GM23338 (cell line): ENCODE results near the gene HOXA9. TPM values are rescaled to one million over a fixed set of nuclear protein-coding genes. Genes with fewer than 3 reads are reported as not detected.
A peak's percentile ranks its signal among the peaks of the same experiment; 100 is the strongest.

Experiments used
- ATAC-seq: fragments of 200-7000 bp; cut with Tn5 transposase; 3 replicates; pipeline ENCODE4 v1.9.1; 2020
- DNase-seq: peaks from one replicate; pipeline ENCODE4 v3.0.0-alpha.2; 2015; ENCODE audit warnings: low spot score
- H2AFZ ChIP-seq: fragments of 200-600 bp; sonication (generic); 2 replicates; pipeline ENCODE4 v1.8.0; 2016; ENCODE audit warnings: antibody characterized with exemption, mild to moderate bottlenecking, moderate library complexity
- H3F3A ChIP-seq: fragments of 200-600 bp; sonication (generic); replicated peaks from 2 replicates; pipeline ENCODE4 v1.8.0; 2017; ENCODE audit warnings: antibody characterized with exemption, mixed run types, low read depth
- H3K27ac ChIP-seq: fragments of 200-600 bp; sonication (generic); 2 replicates; pipeline ENCODE4 v1.6.1; 2016; ENCODE audit warnings: low read depth
- H3K27me3 ChIP-seq: fragments of 200-600 bp; sonication (generic); 2 replicates; pipeline ENCODE4 v1.8.0; 2016; ENCODE audit warnings: mild to moderate bottlenecking, mixed run types, moderate library complexity; ENCODE audit not compliant: insufficient read depth
- H3K36me3 ChIP-seq: fragments of 200-600 bp; sonication (generic); 2 replicates; pipeline ENCODE4 v1.8.0; 2016; ENCODE audit warnings: mild to moderate bottlenecking; ENCODE audit not compliant: insufficient read depth
- H3K4me1 ChIP-seq: fragments of 200-600 bp; sonication (generic); 2 replicates; pipeline ENCODE4 v1.8.0; 2016; ENCODE audit warnings: mild to moderate bottlenecking, moderate library complexity; ENCODE audit not compliant: insufficient read depth
- H3K4me2 ChIP-seq: fragments of 200-600 bp; sonication (generic); 2 replicates; pipeline ENCODE4 v1.7.1; 2017; ENCODE audit warnings: mixed run types
- H3K4me3 ChIP-seq: fragments of 200-600 bp; sonication (generic); 2 replicates; pipeline ENCODE4 v1.6.1; 2016; ENCODE audit warnings: mixed run types
- H3K79me2 ChIP-seq: fragments of 200-600 bp; sonication (generic); replicated peaks from 2 replicates; pipeline ENCODE4 v1.8.0; 2017; ENCODE audit warnings: mild to moderate bottlenecking; ENCODE audit not compliant: insufficient read depth
- H3K9me2 ChIP-seq: fragments of 200-600 bp; sonication (generic); 2 replicates; pipeline ENCODE4 v1.8.0; 2017; ENCODE audit not compliant: insufficient read depth
- H4K20me1 ChIP-seq: fragments of 200-600 bp; sonication (generic); replicated peaks from 2 replicates; pipeline ENCODE4 v1.8.0; 2017; ENCODE audit warnings: mild to moderate bottlenecking; ENCODE audit not compliant: insufficient read depth
- H3K27ac Mint-ChIP-seq: 2 replicates; pipeline ENCODE4 v1.8.0; 2020; ENCODE audit warnings: inconsistent platforms, mild to moderate bottlenecking, moderate library complexity, mixed read lengths
- H3K27me3 Mint-ChIP-seq: 3 replicates; pipeline ENCODE4 v1.8.0; 2022; ENCODE audit warnings: low read depth, mild to moderate bottlenecking, moderate library complexity, mixed read lengths, inconsistent platforms; ENCODE audit not compliant: insufficient read depth, poor library complexity
- H3K36me3 Mint-ChIP-seq: 3 replicates; pipeline ENCODE4 v1.8.0; 2021; ENCODE audit warnings: low read depth, mild to moderate bottlenecking, inconsistent platforms, moderate library complexity, mixed read lengths
- H3K4me1 Mint-ChIP-seq: 3 replicates; pipeline ENCODE4 v1.8.0; 2020; ENCODE audit warnings: mild to moderate bottlenecking, inconsistent platforms, mixed read lengths
- H3K4me3 Mint-ChIP-seq: 3 replicates; pipeline ENCODE4 v1.8.0; 2021; ENCODE audit warnings: moderate library complexity, mild to moderate bottlenecking, inconsistent platforms, mixed read lengths
- H3K9me3 Mint-ChIP-seq: 3 replicates; pipeline ENCODE4 v1.8.0; 2020; ENCODE audit warnings: moderate library complexity, mild to moderate bottlenecking, inconsistent platforms, mixed read lengths
- CREB1 ChIP-seq: fragments of 250-450 bp; sonication (Bioruptor Pico); IDR thresholded peaks from 2 replicates; pipeline ENCODE4 v1.5.0; 2020; ENCODE audit warnings: low read depth, mild to moderate bottlenecking, moderate library complexity
- CTCF ChIP-seq, 2 experiments: fragments of 200-600 bp in 1 of 2; sonication (generic) in 1 of 2; conservative IDR thresholded peaks; 2 replicates each; pipeline versions ENCODE4 v1.5.1 to v1.6.1; 2016 to 2017; ENCODE audit warnings: antibody characterized with exemption in 2 of 2, low read depth in 2 of 2, mild to moderate bottlenecking in 2 of 2, moderate library complexity in 1 of 2
- EZH2 ChIP-seq: fragments of 200-600 bp; sonication (generic); IDR thresholded peaks from one replicate; pipeline ENCODE4 v1.8.0; 2017; ENCODE audit warnings: antibody characterized with exemption, mild to moderate bottlenecking, low read depth; ENCODE audit not compliant: unreplicated experiment
- JUNB ChIP-seq: IDR thresholded peaks from one replicate; pipeline ENCODE4 v1.6.1; 2016; ENCODE audit warnings: antibody characterized with exemption; ENCODE audit not compliant: unreplicated experiment
- NANOG ChIP-seq: IDR thresholded peaks from 2 replicates; pipeline ENCODE4 v1.6.1; 2016; ENCODE audit warnings: antibody characterized with exemption, borderline replicate concordance
- POLR2AphosphoS5 ChIP-seq: IDR thresholded peaks from 2 replicates; pipeline ENCODE4 v1.6.1; 2016; ENCODE audit warnings: antibody characterized with exemption, low read depth
- REST ChIP-seq: IDR thresholded peaks from one replicate; pipeline ENCODE4 v1.6.1; 2018; ENCODE audit warnings: antibody characterized with exemption; ENCODE audit not compliant: unreplicated experiment
- STAT1 ChIP-seq: IDR thresholded peaks from one replicate; pipeline ENCODE4 v1.6.1; 2016; ENCODE audit warnings: antibody characterized with exemption; ENCODE audit not compliant: unreplicated experiment
- ZNF114 ChIP-seq: fragments of 250-450 bp; sonication (Bioruptor Pico); IDR thresholded peaks from 2 replicates; pipeline ENCODE4 v1.5.0; 2020; ENCODE audit warnings: mild to moderate bottlenecking, moderate library complexity
- ZNF331 ChIP-seq: fragments of 250-450 bp; sonication (Bioruptor Pico); IDR thresholded peaks from 2 replicates; pipeline ENCODE4 v1.5.0; 2020; ENCODE audit warnings: low read depth, mild to moderate bottlenecking, moderate library complexity
- polyA plus RNA-seq: library from polyadenylated mRNA; unstranded; fragments of >200 nt; fragmentation: Nextera tagmentation; extraction: Ambion mirVana; gene quantifications from 2 replicates; pipeline ENCODE4 v1.2.1, GENCODE V29; 2016
- total RNA-seq: library from RNA; depleted of rRNA; stranded (reverse); fragments of >200 nt; shearing (Covaris generic); gene quantifications from 2 replicates; pipeline ENCODE4 v1.2.3, GENCODE V29; 2014

HOXA9 gene
- total and polyA plus RNA-seq, 2 experiments from 2014 or later: not detected

- TF ChIP-seq CTCF (conservative IDR thresholded peaks at IDR 0.05; ENCODE audit: low read depth in 2 of 2): no peak
- TF ChIP-seq NANOG: no peak
- TF ChIP-seq POLR2AphosphoS5: no peak
- TF ChIP-seq JUNB: no peak
- no peak for TF ChIP-seq STAT1
Measured at GRCh38 chr7:27137640-27138315, 27.6 kb downstream of the HOXA9 start (continued).

GRCh38 chr7:27134392-27134791 is 30.9 kb downstream of the HOXA9 start:
- Histone ChIP-seq H3K36me3 (no peaks in the 10 kb centered on the region), H3K9me2 (no peaks in the 10 kb centered on the region), H3K4me2 (no peak overlapping the region), H3K79me2 (no peaks in the 10 kb centered on the region), H3K4me3 (no peak overlapping the region), H3F3A (peaks cover 49% of the 10 kb centered on the region), H3K27ac (no peak overlapping the region), H2AFZ (no peak overlapping the region), H3K27me3 (peaks cover 100% of the 10 kb centered on the region), H4K20me1 (peaks cover 67% of the 10 kb centered on the region), H3K4me1 (peaks cover 15% of the 10 kb centered on the region; the same call in 1 of the 2 replicates)
- Mint-ChIP-seq H3K27ac (no peak overlapping the region), H3K4me1 (peaks cover 5% of the 10 kb centered on the region; the same call in 2 of the 3 replicates), H3K36me3 (no peaks in the 10 kb centered on the region), H3K4me3 (no peak overlapping the region), H3K27me3 (peaks cover 96% of the 10 kb centered on the region), H3K9me3 (no peaks in the 10 kb centered on the region; the same call in 2 of the 3 replicates)
- no peak for ATAC-seq
- no peak for DNase-seq
- TF ChIP-seq REST: no peak
- TF ChIP-seq ZNF331 (CRISPR knock-in tag): no peak
- no peak for TF ChIP-seq CTCF (conservative IDR thresholded peaks at IDR 0.05; ENCODE audit: low read depth in 2 of 2)
- TF ChIP-seq ZNF114: no peak
- no peak for TF ChIP-seq CREB1
- no peak for TF ChIP-seq POLR2AphosphoS5
- TF ChIP-seq EZH2: peak; percentile 36
- no peak for TF ChIP-seq NANOG
